Caki2 (cell line): Measurements from ENCODE around the gene IKZF1. TPM values are rescaled to one million over a fixed set of nuclear protein-coding genes. Genes with fewer than 3 reads are reported as not detected.

Experiments used
- DNase-seq: peaks from one replicate; pipeline ENCODE4 v3.0.0-alpha.2; 2015; ENCODE audit warnings: low read depth
- in situ Hi-C: cut with HindIII; loops from 2 replicates; pipeline ENCODE4 v1.10.0; 2016; ENCODE audit warnings: low sequenced_read_pairs, low pct_unique_long_range_greater_than_20kb, mixed read lengths
- total RNA-seq: library from RNA; depleted of rRNA; stranded (reverse); fragments of >200 nt; shearing (Covaris generic); gene quantifications from 2 replicates; pipeline ENCODE4 v1.2.3, GENCODE V29; 2014; ENCODE audit warnings: low replicate concordance; rRNA removed

Gene IKZF1
- not detected in 2 replicates for total RNA-seq

GRCh38 chr7:50304129-50304910, at the start of gene IKZF1:
Gene IKZF1 (plus strand): TSS chr7:50304716. CDS start chr7:50319062, 14,346 bp downstream.
- in situ Hi-C loops = no loop called here
- DNase-seq = no peak

GRCh38 chr7:50261593-50261992, 42.9 kb upstream of the IKZF1 start:
- DNase-seq = no peak
- in situ Hi-C loops = no loop called here

GRCh38 chr7:50262446-50262845, 42.1 kb upstream of the IKZF1 start:
- DNase-seq = no peak
- in situ Hi-C loops = no loop called here

- no peak for DNase-seq
- in situ Hi-C loops = no loop called here
These were observed 41.4 kb upstream of the IKZF1 start for GRCh38 chr7:50262916-50263690.

GRCh38 chr7:50264908-50265307, 39.6 kb upstream of the IKZF1 start:
- DNase-seq = no peak
- in situ Hi-C loops = no loop called here

- in situ Hi-C loops = no loop called here
- no peak for DNase-seq
These were observed 38.4 kb upstream of the IKZF1 start for GRCh38 chr7:50265968-50266634.

- in situ Hi-C loops = no loop called here
- no peak for DNase-seq
These were observed 37.7 kb upstream of the IKZF1 start for GRCh38 chr7:50266635-50267386.

GRCh38 chr7:50267525-50268041, 36.9 kb upstream of the IKZF1 start:
- in situ Hi-C loops = no loop called here
- DNase-seq = no peak

- in situ Hi-C loops = no loop called here
- no peak for DNase-seq
These were observed 36.3 kb upstream of the IKZF1 start for GRCh38 chr7:50268223-50268622.

- in situ Hi-C loops = no loop called here
- DNase-seq = no peak
These were observed 35.5 kb upstream of the IKZF1 start for GRCh38 chr7:50268990-50269389.

- DNase-seq = no peak
- in situ Hi-C loops = no loop called here
These were observed 33.9 kb upstream of the IKZF1 start for GRCh38 chr7:50270531-50271018.

GRCh38 chr7:50272808-50273207, 31.7 kb upstream of the IKZF1 start:
- in situ Hi-C loops = no loop called here
- no peak for DNase-seq

GRCh38 chr7:50273301-50273700, 31.2 kb upstream of the IKZF1 start:
- in situ Hi-C loops = no loop called here
- no peak for DNase-seq

- in situ Hi-C loops = no loop called here
- no peak for DNase-seq
These were observed 30.6 kb upstream of the IKZF1 start for GRCh38 chr7:50273870-50274269.

GRCh38 chr7:50274361-50274760, 30.2 kb upstream of the IKZF1 start:
- in situ Hi-C loops = no loop called here
- no peak for DNase-seq

GRCh38 chr7:50275430-50275829, 29.1 kb upstream of the IKZF1 start:
- in situ Hi-C loops = no loop called here
- DNase-seq = no peak

GRCh38 chr7:50276483-50276882, 28.0 kb upstream of the IKZF1 start:
- in situ Hi-C loops = no loop called here
- DNase-seq = no peak

GRCh38 chr7:50278120-50278519, 26.4 kb upstream of the IKZF1 start:
- in situ Hi-C loops = no loop called here
- no peak for DNase-seq
